Uterus (tissue), 2 donors: ENCODE data around the gene EFCAB12.

Experiments
- POLR2A ChIP-seq, 2 donors: fragments of 450-650 bp; IDR thresholded peaks; one replicate each; pipeline ENCODE4 v1.6.1; 2016; ENCODE audit warnings: antibody characterized with exemption in 2 of 2, mild to moderate bottlenecking in 1 of 2, moderate library complexity in 1 of 2
- TF ChIP-seq, protein P1 (sequence below), 4 experiments: fragments of 200-600 bp in 2 of 4; fragments of 450-650 bp in 2 of 4; sonication (generic) in 2 of 4; IDR thresholded peaks; one replicate each; pipeline ENCODE4 v1.5.1; 2016 to 2019; ENCODE audit warnings: antibody characterized with exemption in 4 of 4, mild to moderate bottlenecking in 2 of 4, moderate library complexity in 1 of 4

DNA sequence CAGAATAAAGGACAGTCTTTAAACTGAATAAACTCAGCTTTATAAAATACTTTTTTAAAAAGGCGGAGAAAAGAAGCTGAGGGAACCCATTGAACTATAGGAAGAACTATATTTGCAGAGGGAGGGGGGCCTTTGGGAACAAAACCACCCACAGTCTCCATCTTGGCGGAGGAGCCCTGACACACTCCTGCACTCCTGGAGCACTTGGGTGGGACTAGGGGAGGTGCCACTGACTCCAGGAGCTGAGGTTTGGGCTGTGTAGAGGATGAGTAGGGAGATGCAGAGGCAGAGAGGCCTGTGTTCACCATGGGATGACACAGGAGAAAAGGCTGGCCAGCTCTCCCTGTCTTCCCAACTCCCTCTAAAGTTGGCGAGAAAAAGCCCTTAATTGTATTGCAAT lies 47.4 kb upstream of the EFCAB12 start:
- TF ChIP-seq, protein P1, sequence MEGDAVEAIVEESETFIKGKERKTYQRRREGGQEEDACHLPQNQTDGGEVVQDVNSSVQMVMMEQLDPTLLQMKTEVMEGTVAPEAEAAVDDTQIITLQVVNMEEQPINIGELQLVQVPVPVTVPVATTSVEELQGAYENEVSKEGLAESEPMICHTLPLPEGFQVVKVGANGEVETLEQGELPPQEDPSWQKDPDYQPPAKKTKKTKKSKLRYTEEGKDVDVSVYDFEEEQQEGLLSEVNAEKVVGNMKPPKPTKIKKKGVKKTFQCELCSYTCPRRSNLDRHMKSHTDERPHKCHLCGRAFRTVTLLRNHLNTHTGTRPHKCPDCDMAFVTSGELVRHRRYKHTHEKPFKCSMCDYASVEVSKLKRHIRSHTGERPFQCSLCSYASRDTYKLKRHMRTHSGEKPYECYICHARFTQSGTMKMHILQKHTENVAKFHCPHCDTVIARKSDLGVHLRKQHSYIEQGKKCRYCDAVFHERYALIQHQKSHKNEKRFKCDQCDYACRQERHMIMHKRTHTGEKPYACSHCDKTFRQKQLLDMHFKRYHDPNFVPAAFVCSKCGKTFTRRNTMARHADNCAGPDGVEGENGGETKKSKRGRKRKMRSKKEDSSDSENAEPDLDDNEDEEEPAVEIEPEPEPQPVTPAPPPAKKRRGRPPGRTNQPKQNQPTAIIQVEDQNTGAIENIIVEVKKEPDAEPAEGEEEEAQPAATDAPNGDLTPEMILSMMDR (IDR thresholded peaks at IDR 0.05), result no peak
- TF ChIP-seq POLR2A (IDR thresholded peaks at IDR 0.05), result no peak
